ENCODE data around the gene PHACTR2. TPM values are rescaled to one million over a fixed set of nuclear protein-coding genes. Genes with fewer than 3 reads are reported as not detected.

Gene PHACTR2
- total and polyA plus RNA-seq, 3 donors from 2014 or later = 18.3 to 121 (median 102) TPM

DNA sequence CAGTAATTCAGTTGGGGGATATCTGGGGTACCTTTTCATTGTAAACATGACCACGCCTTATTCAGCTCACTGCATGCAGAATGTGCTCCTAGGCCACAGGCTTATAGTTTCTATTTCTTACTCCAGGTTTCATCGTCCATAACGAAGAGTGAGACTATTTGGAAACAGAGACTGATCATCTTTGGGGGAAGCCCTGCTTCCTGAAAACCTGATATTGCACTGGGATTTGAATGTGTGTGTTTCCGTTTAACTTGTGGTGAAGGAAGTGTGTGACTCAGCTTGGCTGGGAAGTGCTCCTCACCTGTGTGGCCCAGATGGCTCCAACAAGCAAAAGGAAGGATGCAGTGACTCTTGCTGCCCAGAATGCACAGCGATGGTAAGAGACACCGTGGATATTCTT is 145.8 kb downstream of the PHACTR2 start:
- Histone ChIP-seq H3K9me3 (no peaks in the 10 kb centered on the region), H3K27me3 (no peaks in the 10 kb centered on the region), H3K4me3 (no peak overlapping the region), H3K36me3 (ENCODE audit: low read depth, missing control alignments) (no peaks in the 10 kb centered on the region), H3K4me1 (no peaks in the 10 kb centered on the region), H3K27ac (no peak overlapping the region)
- no peak for DNase-seq
- intact Hi-C loops (cut with DNase I; ENCODE audit: low total_unique reads) = no loop called here
- 83 to 90% methylated on average over 6 of the region's 6 CpGs for WGBS, 2 donors
- TF ChIP-seq POLR2A (IDR thresholded peaks at IDR 0.05) (no peak), CTCF (IDR thresholded peaks at IDR 0.05) (no peak)

DNA sequence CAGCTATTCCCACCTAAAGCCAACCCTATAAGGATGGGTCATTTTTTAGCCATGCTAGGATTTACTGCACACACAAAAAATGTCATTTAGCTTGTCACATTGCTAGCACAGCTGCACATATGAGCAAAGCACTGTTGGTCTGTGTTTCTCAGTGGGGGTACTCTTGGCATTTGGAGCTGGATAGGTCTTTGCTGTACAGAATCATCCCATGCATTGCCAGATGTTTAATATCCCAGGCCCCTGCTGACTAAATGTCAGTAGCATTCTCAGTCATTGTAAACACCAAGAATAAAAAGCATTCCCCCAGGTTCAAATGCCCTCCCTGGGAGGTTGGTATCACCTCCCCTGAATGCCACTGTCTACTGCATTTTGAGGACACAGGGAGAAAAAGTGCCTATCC is 150.8 kb downstream of the PHACTR2 start:
- H3K27ac ChIP-seq = no peak overlapping the region
- no peaks in the 10 kb centered on the region for H3K4me1 ChIP-seq
- H3K27me3 ChIP-seq = no peaks in the 10 kb centered on the region
- DNase-seq = no peak
- H3K36me3 ChIP-seq (ENCODE audit: low read depth, missing control alignments) = no peaks in the 10 kb centered on the region
- intact Hi-C loops (cut with DNase I; ENCODE audit: low total_unique reads) = no loop called here
- TF ChIP-seq POLR2A (IDR thresholded peaks at IDR 0.05) = no peak
- no peak for TF ChIP-seq CTCF (IDR thresholded peaks at IDR 0.05)
- H3K4me3 ChIP-seq = no peak overlapping the region
- no peaks in the 10 kb centered on the region for H3K9me3 ChIP-seq

DNA sequence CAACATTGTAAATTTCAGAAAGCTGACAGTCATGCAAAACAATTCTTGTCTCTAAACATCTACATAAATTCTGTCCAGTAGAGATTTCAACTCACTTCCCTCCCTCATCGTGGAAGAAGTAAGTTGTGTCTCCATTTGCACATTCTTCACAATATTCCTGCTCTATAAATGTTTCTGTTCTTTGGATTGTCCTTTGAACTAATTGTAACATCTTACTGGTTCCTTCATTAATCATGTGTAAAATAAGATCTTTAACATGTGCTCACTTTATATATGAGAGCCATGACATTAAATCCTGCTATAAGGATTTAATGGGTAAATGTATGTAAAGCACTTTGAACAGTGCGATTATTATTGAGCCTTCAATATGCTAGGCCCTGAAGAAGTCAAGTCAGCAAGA is 158.4 kb downstream of the PHACTR2 start:
- H3K4me3 ChIP-seq = no peak overlapping the region
- WGBS, 2 donors = 83 to 85% methylated on average over 2 of the region's 2 CpGs

DNA sequence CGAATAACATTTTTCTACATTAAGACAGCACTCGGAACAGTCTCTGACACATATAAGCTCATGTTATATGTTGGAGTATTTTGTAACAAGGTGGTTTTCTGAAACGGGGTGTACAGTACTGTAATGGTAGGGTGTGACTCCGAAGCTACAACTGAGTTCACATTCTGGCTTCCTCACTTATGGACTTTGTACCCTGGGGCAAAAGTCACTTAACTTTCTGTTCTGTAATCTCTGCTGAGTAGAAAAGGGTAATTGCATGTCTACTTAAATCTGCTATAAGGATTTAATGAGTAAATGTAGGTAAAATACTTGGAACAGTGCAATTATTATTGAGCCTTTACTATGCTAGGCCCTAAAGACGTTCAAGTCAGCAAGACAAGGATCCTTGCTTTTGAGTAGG is 160.6 kb downstream of the PHACTR2 start:
- H3K4me1 ChIP-seq = peaks cover 4% of the 10 kb centered on the region
- intact Hi-C loops (cut with DNase I; ENCODE audit: low total_unique reads) = no loop called here
- no peak overlapping the region for H3K27ac ChIP-seq
- no peak overlapping the region for H3K4me3 ChIP-seq
- WGBS, 2 donors = 70 to 84% methylated on average over 5 of the region's 5 CpGs
- H3K36me3 ChIP-seq (ENCODE audit: low read depth, missing control alignments) = no peaks in the 10 kb centered on the region
- no peaks in the 10 kb centered on the region for H3K27me3 ChIP-seq
- H3K9me3 ChIP-seq = no peaks in the 10 kb centered on the region
- no peak for DNase-seq
- TF ChIP-seq POLR2A (IDR thresholded peaks at IDR 0.05) (no peak), CTCF (IDR thresholded peaks at IDR 0.05) (no peak)

More for the DNA sequence above, 158.4 kb downstream of the PHACTR2 start:
- Histone ChIP-seq H3K4me1 (peaks cover 4% of the 10 kb centered on the region), H3K27me3 (no peaks in the 10 kb centered on the region), H3K36me3 (ENCODE audit: low read depth, missing control alignments) (no peaks in the 10 kb centered on the region), H3K27ac (no peak overlapping the region), H3K9me3 (no peaks in the 10 kb centered on the region)
- DNase-seq = no peak
- intact Hi-C loops (cut with DNase I; ENCODE audit: low total_unique reads) = no loop called here
- TF ChIP-seq CTCF (IDR thresholded peaks at IDR 0.05) (no peak), POLR2A (IDR thresholded peaks at IDR 0.05) (no peak)

DNA sequence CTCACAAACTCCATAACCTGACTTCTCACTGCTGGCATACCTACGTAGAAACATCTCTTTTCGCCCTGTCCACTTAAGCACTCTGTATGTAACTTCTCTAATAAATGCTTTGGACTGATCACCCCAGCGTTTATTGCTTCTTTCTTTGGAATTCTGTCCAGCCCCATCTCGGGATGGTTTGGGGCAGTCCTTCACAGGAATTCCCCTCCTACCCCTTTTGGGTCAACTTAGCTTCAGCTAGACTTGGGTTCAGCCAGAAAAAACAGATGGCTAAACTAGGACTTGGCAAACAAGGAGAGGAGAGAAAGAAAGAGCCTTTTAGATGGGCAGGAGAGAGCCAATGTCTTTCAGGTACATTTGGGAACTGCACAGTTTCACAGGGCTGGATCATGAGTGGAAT is 161.4 kb downstream of the PHACTR2 start:
- TF ChIP-seq CTCF (IDR thresholded peaks at IDR 0.05) (no peak), POLR2A (IDR thresholded peaks at IDR 0.05) (no peak)
- WGBS, 2 donors = 55 to 63% methylated on average over 4 of the region's 4 CpGs
- intact Hi-C loops (cut with DNase I; ENCODE audit: low total_unique reads) = no loop called here
- Histone ChIP-seq H3K4me1 (peaks cover 7% of the 10 kb centered on the region), H3K27ac (no peak overlapping the region), H3K36me3 (ENCODE audit: low read depth, missing control alignments) (no peaks in the 10 kb centered on the region), H3K27me3 (no peaks in the 10 kb centered on the region), H3K9me3 (no peaks in the 10 kb centered on the region), H3K4me3 (no peak overlapping the region)
- DNase-seq = no peak

Measured in testis (tissue), 3 donors.